Calu3 (cell line): ENCODE measurements around the gene ANKLE2. TPM values are rescaled to one million over a fixed set of nuclear protein-coding genes. Genes with fewer than 3 reads are reported as not detected.
A peak's percentile ranks its signal among the peaks of the same experiment; 100 is the strongest.

Experiments used
- BruUV-seq: library from RNA; stranded (reverse); fragments of 400-500 nt; replicated peaks from 2 replicates; lab custom pipeline; 2021; lab: Mats Ljungman, UMichigan
- CTCF ChIA-PET: fragments of 300-600 bp; sonication (Branson Sonifier 250); formaldehyde crosslinking; loops from one replicate; lab custom pipeline; 2022; ENCODE audit warnings: antibody characterized with exemption; lab: Charles Lee
- DNase-seq: peaks from one replicate; pipeline ENCODE4 v3.0.0; 2022
- H3K27ac Mint-ChIP-seq: one replicate; pipeline ENCODE4 v1.8.0; 2022; ENCODE audit warnings: mixed read lengths; ENCODE audit not compliant: unreplicated experiment
- H3K27me3 Mint-ChIP-seq: one replicate; pipeline ENCODE4 v1.8.0; 2022; ENCODE audit warnings: mixed read lengths; ENCODE audit not compliant: unreplicated experiment
- H3K36me3 Mint-ChIP-seq: one replicate; pipeline ENCODE4 v1.8.0; 2022; ENCODE audit warnings: mild to moderate bottlenecking, moderate library complexity, mixed read lengths; ENCODE audit not compliant: insufficient read depth, unreplicated experiment
- H3K4me1 Mint-ChIP-seq: one replicate; pipeline ENCODE4 v1.8.0; 2022; ENCODE audit warnings: mild to moderate bottlenecking, low read depth, mixed read lengths; ENCODE audit not compliant: unreplicated experiment
- H3K4me3 Mint-ChIP-seq: one replicate; pipeline ENCODE4 v1.8.0; 2022; ENCODE audit warnings: mild to moderate bottlenecking, low read depth, moderate library complexity, mixed read lengths; ENCODE audit not compliant: unreplicated experiment
- H3K9me3 Mint-ChIP-seq: one replicate; pipeline ENCODE4 v1.8.0; 2022; ENCODE audit warnings: low read depth, mixed read lengths; ENCODE audit not compliant: unreplicated experiment
- CTCF ChIP-seq: fragments of 200-600 bp; IDR thresholded peaks from one replicate; pipeline ENCODE4 v1.8.0; 2022; ENCODE audit warnings: antibody characterized with exemption; ENCODE audit not compliant: unreplicated experiment
- intact Hi-C: fragments of 100-400 bp; cut with micrococcal nuclease; formaldehyde crosslinking; loops from one replicate; pipeline ENCODE4 v1.10.0; 2022; ENCODE audit not compliant: unreplicated experiment
- total RNA-seq: library from RNA; stranded (reverse); gene quantifications from 2 replicates; pipeline ENCODE4 v1.2.3, GENCODE V29; 2022

Gene ANKLE2
- total RNA-seq, 1 experiment from 2014 or later, result 190 TPM

GRCh38 chr12:132723015-132723763 is 38.4 kb downstream of the ANKLE2 start:
- BruUV-seq, result no TSS peak
- Mint-ChIP-seq H3K27ac (peak overlapping the region; percentile 24), H3K9me3 (no peaks in the 10 kb centered on the region), H3K36me3 (peaks cover 99% of the 10 kb centered on the region), H3K4me1 (no peaks in the 10 kb centered on the region), H3K4me3 (no peak overlapping the region), H3K27me3 (no peaks in the 10 kb centered on the region)
- DNase-seq, result no peak
- TF ChIP-seq CTCF, result no peak
- intact Hi-C loops, result no loop called here
- CTCF ChIA-PET, result no interaction called here

GRCh38 chr12:132720606-132721345 is 40.9 kb downstream of the ANKLE2 start:
- no peak overlapping the region for H3K4me3 Mint-ChIP-seq
- no peaks in the 10 kb centered on the region for H3K9me3 Mint-ChIP-seq
- intact Hi-C loops, result no loop called here
- H3K27ac Mint-ChIP-seq, result peak overlapping the region; percentile 7
- H3K36me3 Mint-ChIP-seq, result peaks cover 99% of the 10 kb centered on the region
- no peak for TF ChIP-seq CTCF
- H3K4me1 Mint-ChIP-seq, result no peaks in the 10 kb centered on the region
- no peaks in the 10 kb centered on the region for H3K27me3 Mint-ChIP-seq
- CTCF ChIA-PET, result interaction anchor here (0.7 kb wide), 1 partner anchor 235 kb away, joined by 3 read pairs; the partner anchor contains the start of gene ZNF605
- no peak for DNase-seq
- TSS peak; percentile 57 for BruUV-seq

GRCh38 chr12:132719954-132720324 is 41.7 kb downstream of the ANKLE2 start:
- peaks cover 99% of the 10 kb centered on the region for H3K36me3 Mint-ChIP-seq

More at GRCh38 chr12:132719954-132720324, 41.7 kb downstream of the ANKLE2 start:
- Mint-ChIP-seq H3K27ac (no peak overlapping the region), H3K9me3 (no peaks in the 10 kb centered on the region), H3K4me3 (no peak overlapping the region), H3K27me3 (no peaks in the 10 kb centered on the region), H3K4me1 (no peaks in the 10 kb centered on the region)
- BruUV-seq, result no TSS peak
- DNase-seq, result no peak
- intact Hi-C loops, result no loop called here
- TF ChIP-seq CTCF, result no peak
- CTCF ChIA-PET, result interaction anchor here (0.7 kb wide), 1 partner anchor 236 kb away, joined by 3 read pairs; the partner anchor contains the start of gene ZNF605
